Sigmoid colon (tissue), 7 donors: ENCODE results near the gene CTBP2. TPM values are rescaled to one million over a fixed set of nuclear protein-coding genes. Genes with fewer than 3 reads are reported as not detected.

Experiments
- DNase-seq: peaks from one replicate; pipeline ENCODE4 v3.0.0-alpha.2; 2019
- H3K27ac ChIP-seq, 4 donors: fragments of 200-600 bp; sonication (generic); one replicate each; pipeline ENCODE4 v1.5.1; 2016 to 2019; ENCODE audit warnings: mild to moderate bottlenecking in 1 of 4
- H3K27me3 ChIP-seq, 3 donors: fragments of 200-600 bp; sonication (generic); one replicate each; pipeline ENCODE4 v1.5.1; 2019; ENCODE audit warnings: mild to moderate bottlenecking in 1 of 3
- H3K36me3 ChIP-seq, 4 donors: fragments of 200-600 bp; sonication (generic); one replicate each; pipeline ENCODE4 v1.5.1; 2016 to 2019
- H3K4me1 ChIP-seq, 4 donors: fragments of 200-600 bp; sonication (generic); one replicate each; pipeline ENCODE4 v1.5.1; 2017 to 2019
- H3K4me3 ChIP-seq, 4 donors: fragments of 200-600 bp; sonication (generic); one replicate each; pipeline ENCODE4 v1.5.1; 2017 to 2019; ENCODE audit warnings: mild to moderate bottlenecking in 2 of 4, moderate library complexity in 1 of 4
- H3K9me3 ChIP-seq, 4 donors: fragments of 200-600 bp in 3 of 4; sonication (generic) in 3 of 4; one replicate each; pipeline versions ENCODE4 v1.5.1 to v1.6.1; 2013 to 2019
- EP300 ChIP-seq, 4 donors: sonication (generic); formaldehyde crosslinking; IDR thresholded peaks; one replicate each; pipeline ENCODE4 v1.6.1; 2017; ENCODE audit warnings: antibody characterized with exemption in 4 of 4
- POLR2A ChIP-seq, 2 donors: fragments of 450-650 bp; IDR thresholded peaks; one replicate each; pipeline ENCODE4 v1.6.1; 2016; ENCODE audit warnings: antibody characterized with exemption in 2 of 2, mild to moderate bottlenecking in 2 of 2, moderate library complexity in 2 of 2
- POLR2AphosphoS5 ChIP-seq, 4 donors: sonication (generic); formaldehyde crosslinking; IDR thresholded peaks; one replicate each; pipeline ENCODE4 v1.6.1; 2017; ENCODE audit warnings: antibody characterized with exemption in 4 of 4
- WGBS, 2 donors: extraction: QIAGEN DNeasy Blood & Tissue Kit; methylation state at CpG; one replicate each; pipeline ENCODE4 v1.1.7; 2013; 5-methylcytosine and 5-hydroxymethylcytosine counted together
- intact Hi-C: fragments of 100-400 bp; cut with DNase I; formaldehyde crosslinking; loops from one replicate; pipeline ENCODE4 v1.15.1; 2023
- polyA plus RNA-seq, 3 donors: library from polyadenylated mRNA; stranded (reverse); fragments of 200-250 nt; gene quantifications; one replicate each; pipeline ENCODE4 v1.2.3, GENCODE V29; 2013
- total RNA-seq, 4 donors: library from RNA; depleted of rRNA; stranded (reverse); fragments of >200 nt; gene quantifications; one replicate each; pipeline ENCODE4 v1.1.0, GENCODE V29; 2016
- TF ChIP-seq, protein P1 (sequence below), 4 experiments: fragments of 450-650 bp in 3 of 4; fragments of 200-600 bp in 1 of 4; IDR thresholded peaks; one replicate each; pipeline ENCODE4 v1.5.1; 2016 to 2019; ENCODE audit warnings: antibody characterized with exemption in 4 of 4, mild to moderate bottlenecking in 3 of 4, moderate library complexity in 2 of 4
- donor health status: healthy with polysubstance abuse.
- donor health status: Bipolar disorder and iron deficiency.
- donor health status: healthy.

CTBP2 gene
- total and polyA plus RNA-seq, 7 donors: 31.2 to 62.4 (median 52.0) TPM

- H3K36me3 ChIP-seq: peaks cover 0 to 14% (median 4%) of the 10 kb centered on the region in 4 donors
- H3K27ac ChIP-seq: no peak overlapping the region
- peaks cover 0 to 26% (median 20%) of the 10 kb centered on the region in 4 donors for H3K4me1 ChIP-seq
- no peak for DNase-seq
- TF ChIP-seq POLR2A (IDR thresholded peaks at IDR 0.05) (no peak), EP300 (IDR thresholded peaks at IDR 0.05) (no peak), POLR2AphosphoS5 (IDR thresholded peaks at IDR 0.05) (no peak)
- TF ChIP-seq, protein P1, sequence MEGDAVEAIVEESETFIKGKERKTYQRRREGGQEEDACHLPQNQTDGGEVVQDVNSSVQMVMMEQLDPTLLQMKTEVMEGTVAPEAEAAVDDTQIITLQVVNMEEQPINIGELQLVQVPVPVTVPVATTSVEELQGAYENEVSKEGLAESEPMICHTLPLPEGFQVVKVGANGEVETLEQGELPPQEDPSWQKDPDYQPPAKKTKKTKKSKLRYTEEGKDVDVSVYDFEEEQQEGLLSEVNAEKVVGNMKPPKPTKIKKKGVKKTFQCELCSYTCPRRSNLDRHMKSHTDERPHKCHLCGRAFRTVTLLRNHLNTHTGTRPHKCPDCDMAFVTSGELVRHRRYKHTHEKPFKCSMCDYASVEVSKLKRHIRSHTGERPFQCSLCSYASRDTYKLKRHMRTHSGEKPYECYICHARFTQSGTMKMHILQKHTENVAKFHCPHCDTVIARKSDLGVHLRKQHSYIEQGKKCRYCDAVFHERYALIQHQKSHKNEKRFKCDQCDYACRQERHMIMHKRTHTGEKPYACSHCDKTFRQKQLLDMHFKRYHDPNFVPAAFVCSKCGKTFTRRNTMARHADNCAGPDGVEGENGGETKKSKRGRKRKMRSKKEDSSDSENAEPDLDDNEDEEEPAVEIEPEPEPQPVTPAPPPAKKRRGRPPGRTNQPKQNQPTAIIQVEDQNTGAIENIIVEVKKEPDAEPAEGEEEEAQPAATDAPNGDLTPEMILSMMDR (IDR thresholded peaks at IDR 0.05): no peak
- no peaks in the 10 kb centered on the region for H3K9me3 ChIP-seq
- no peak overlapping the region for H3K4me3 ChIP-seq
- intact Hi-C loops: no loop called here
- 91 to 92% methylated on average over 3 of the region's 3 CpGs for WGBS, 2 donors
- no peaks in the 10 kb centered on the region for H3K27me3 ChIP-seq
These were observed 197.9 kb downstream of the CTBP2 start for GRCh38 chr10:124962421-124962820.

DNA sequence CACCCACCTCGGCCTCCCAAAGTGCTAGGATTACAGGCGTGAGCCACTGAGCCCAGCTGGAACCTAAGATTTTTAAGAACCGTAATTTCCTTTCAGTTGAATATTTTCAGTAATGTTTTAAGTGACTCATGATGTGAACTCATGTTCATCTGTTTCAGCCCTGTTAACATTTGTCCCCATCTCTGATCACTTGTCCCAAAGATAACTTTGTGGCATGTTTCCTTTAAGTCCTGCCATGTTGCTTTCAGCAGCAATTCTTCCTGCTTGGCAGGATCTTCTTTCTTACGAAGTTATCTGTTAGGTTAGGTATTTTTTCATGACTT, 199.2 kb downstream of the CTBP2 start:
- 84 to 86% methylated on average over 4 of the region's 4 CpGs for WGBS, 2 donors
- Histone ChIP-seq H3K4me1 (peaks cover 0 to 37% (median 25%) of the 10 kb centered on the region in 4 donors), H3K4me3 (no peak overlapping the region), H3K27ac (no peak overlapping the region), H3K9me3 (no peaks in the 10 kb centered on the region), H3K36me3 (peaks cover 0 to 1% (median 0%) of the 10 kb centered on the region in 4 donors), H3K27me3 (no peaks in the 10 kb centered on the region)
- no peak for DNase-seq
- no peak for TF ChIP-seq POLR2A (IDR thresholded peaks at IDR 0.05)
- TF ChIP-seq, protein P1 (IDR thresholded peaks at IDR 0.05): no peak
- no peak for TF ChIP-seq EP300 (IDR thresholded peaks at IDR 0.05)
- no peak for TF ChIP-seq POLR2AphosphoS5 (IDR thresholded peaks at IDR 0.05)
- intact Hi-C loops: no loop called here

GRCh38 chr10:124959564-124959963, 200.8 kb downstream of the CTBP2 start:
- intact Hi-C loops: loop anchor here (5.0 kb wide), 1 partner anchor 42 kb away; no protein-coding TSS in a partner anchor
- 96 to 98% methylated on average over 3 of the region's 3 CpGs for WGBS, 2 donors
- Histone ChIP-seq H3K4me3 (no peak overlapping the region), H3K27me3 (no peaks in the 10 kb centered on the region), H3K9me3 (no peaks in the 10 kb centered on the region), H3K36me3 (no peaks in the 10 kb centered on the region), H3K4me1 (peaks cover 0 to 45% (median 33%) of the 10 kb centered on the region in 4 donors), H3K27ac (no peak overlapping the region)
- TF ChIP-seq POLR2AphosphoS5 (IDR thresholded peaks at IDR 0.05) (no peak), POLR2A (IDR thresholded peaks at IDR 0.05) (no peak), EP300 (IDR thresholded peaks at IDR 0.05) (no peak)
- TF ChIP-seq, protein P1 (IDR thresholded peaks at IDR 0.05): no peak
- no peak for DNase-seq

- Histone ChIP-seq H3K9me3 (no peaks in the 10 kb centered on the region), H3K36me3 (no peaks in the 10 kb centered on the region), H3K4me1 (peaks cover 0 to 48% (median 46%) of the 10 kb centered on the region in 4 donors), H3K27ac (no peak overlapping the region), H3K27me3 (no peaks in the 10 kb centered on the region), H3K4me3 (no peak overlapping the region)
- intact Hi-C loops: loop anchor here (5.0 kb wide), 1 partner anchor 40 kb away; no protein-coding TSS in a partner anchor
- DNase-seq: no peak
- 79 to 90% methylated on average over 7 of the region's 7 CpGs for WGBS, 2 donors
- TF ChIP-seq POLR2A (IDR thresholded peaks at IDR 0.05) (no peak), POLR2AphosphoS5 (IDR thresholded peaks at IDR 0.05) (no peak), EP300 (IDR thresholded peaks at IDR 0.05) (no peak)
- TF ChIP-seq, protein P1 (IDR thresholded peaks at IDR 0.05): no peak
These were observed 202.9 kb downstream of the CTBP2 start for GRCh38 chr10:124957404-124957947.

DNA sequence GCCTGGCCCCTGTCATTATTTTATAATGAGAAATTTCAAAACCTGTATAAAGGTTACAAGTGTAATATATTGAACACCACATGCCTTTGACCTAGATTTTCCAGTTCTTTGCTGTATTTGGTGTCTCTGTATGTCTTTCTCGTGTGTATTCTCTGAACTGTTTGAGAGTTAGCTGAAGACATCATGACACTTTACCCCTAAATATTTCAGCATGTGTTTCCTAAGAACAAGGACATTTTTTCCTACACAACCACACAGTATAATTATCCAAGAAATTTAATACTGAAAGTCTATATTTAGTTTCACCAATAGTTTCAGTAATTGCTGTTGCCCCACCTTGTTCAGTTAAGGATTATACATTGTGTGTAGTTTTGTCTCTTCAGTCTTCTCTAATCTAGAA, 203.6 kb downstream of the CTBP2 start:
- Histone ChIP-seq H3K4me1 (peaks cover 0 to 44% (median 40%) of the 10 kb centered on the region in 4 donors), H3K36me3 (no peaks in the 10 kb centered on the region), H3K27me3 (no peaks in the 10 kb centered on the region), H3K4me3 (no peak overlapping the region), H3K9me3 (no peaks in the 10 kb centered on the region), H3K27ac (peak overlapping the region in 3 of 4 donors; percentile 65 to 69 (median 68))
- intact Hi-C loops: loop anchor here (5.0 kb wide), 1 partner anchor 39 kb away; no protein-coding TSS in a partner anchor
- TF ChIP-seq, protein P1 (IDR thresholded peaks at IDR 0.05): no peak
- no peak for DNase-seq
- WGBS, 2 donors: 47 to 77% methylated on average over 1 of the region's 1 CpG
